Measurements from ENCODE around the gene MMP20.
A peak's percentile ranks its signal among the peaks of the same experiment; 100 is the strongest.

Gene MMP20

GRCh38 chr11:102614031-102614430, 11.1 kb downstream of the MMP20 start:
- no peak for DNase-seq (ENCODE audit: extremely low spot score)
- TF ChIP-seq, protein P1, sequence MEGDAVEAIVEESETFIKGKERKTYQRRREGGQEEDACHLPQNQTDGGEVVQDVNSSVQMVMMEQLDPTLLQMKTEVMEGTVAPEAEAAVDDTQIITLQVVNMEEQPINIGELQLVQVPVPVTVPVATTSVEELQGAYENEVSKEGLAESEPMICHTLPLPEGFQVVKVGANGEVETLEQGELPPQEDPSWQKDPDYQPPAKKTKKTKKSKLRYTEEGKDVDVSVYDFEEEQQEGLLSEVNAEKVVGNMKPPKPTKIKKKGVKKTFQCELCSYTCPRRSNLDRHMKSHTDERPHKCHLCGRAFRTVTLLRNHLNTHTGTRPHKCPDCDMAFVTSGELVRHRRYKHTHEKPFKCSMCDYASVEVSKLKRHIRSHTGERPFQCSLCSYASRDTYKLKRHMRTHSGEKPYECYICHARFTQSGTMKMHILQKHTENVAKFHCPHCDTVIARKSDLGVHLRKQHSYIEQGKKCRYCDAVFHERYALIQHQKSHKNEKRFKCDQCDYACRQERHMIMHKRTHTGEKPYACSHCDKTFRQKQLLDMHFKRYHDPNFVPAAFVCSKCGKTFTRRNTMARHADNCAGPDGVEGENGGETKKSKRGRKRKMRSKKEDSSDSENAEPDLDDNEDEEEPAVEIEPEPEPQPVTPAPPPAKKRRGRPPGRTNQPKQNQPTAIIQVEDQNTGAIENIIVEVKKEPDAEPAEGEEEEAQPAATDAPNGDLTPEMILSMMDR (IDR thresholded peaks at IDR 0.05; ENCODE audit: control extremely low read depth, extremely low read depth, low read depth, missing control alignments), result no peak
- POLR2A ChIA-PET, result interaction anchor here (0.7 to 1.4 kb wide), 3 partner anchors 33 to 224 kb away, joined by 3 to 4 read pairs (median 4); no protein-coding TSS in a partner anchor
- CTCF ChIA-PET, result interaction anchor here (0.7 to 8.7 kb wide), 67 partner anchors 8 to 753 kb away, joined by 3 to 213 read pairs (median 10); partner anchors contain the start of gene MMP20

DNA sequence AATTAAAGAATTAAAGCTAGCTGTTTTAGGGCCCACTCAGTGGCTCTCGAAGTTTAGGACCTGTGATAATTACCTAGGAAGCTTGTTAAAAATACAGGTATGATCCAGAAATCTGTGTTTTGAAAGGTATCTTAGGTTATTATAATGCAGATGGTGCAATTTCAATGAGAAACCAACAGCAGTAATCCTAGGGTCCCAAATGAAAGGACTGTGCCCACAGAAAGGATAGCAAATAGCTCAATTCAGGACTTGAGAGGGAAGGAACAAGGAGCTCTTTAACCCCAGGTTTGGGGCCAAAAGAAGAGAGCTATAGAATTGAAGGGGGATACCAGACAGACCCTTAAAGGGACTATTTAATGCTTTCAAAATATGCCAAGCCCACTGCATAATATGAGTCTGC, 11.7 kb downstream of the MMP20 start:
- TF ChIP-seq, protein P1 (IDR thresholded peaks at IDR 0.05; ENCODE audit: control extremely low read depth, extremely low read depth, low read depth, missing control alignments), result no peak
- DNase-seq (ENCODE audit: extremely low spot score), result no peak
- CTCF ChIA-PET, result interaction anchor here (0.7 to 8.7 kb wide), 80 partner anchors 9 to 753 kb away, joined by 3 to 213 read pairs (median 8); partner anchors contain the start of genes MMP20 and TMEM123
- POLR2A ChIA-PET, result interaction anchor here (0.6 to 1.4 kb wide), 5 partner anchors 33 to 274 kb away, joined by 3 to 4 read pairs (median 3); no protein-coding TSS in a partner anchor

GRCh38 chr11:102611291-102611690, 13.8 kb downstream of the MMP20 start:
- CTCF ChIA-PET, result interaction anchor here (0.7 to 8.7 kb wide), 25 partner anchors 8 to 320 kb away, joined by 3 to 213 read pairs (median 8); partner anchors contain the start of gene MMP7
- peak; percentile 42 for DNase-seq (ENCODE audit: extremely low spot score)
- TF ChIP-seq, protein P1 (IDR thresholded peaks at IDR 0.05; ENCODE audit: control extremely low read depth, extremely low read depth, low read depth, missing control alignments), result peak; percentile 14
- POLR2A ChIA-PET, result interaction anchor here (0.8 kb wide), 1 partner anchor 22 kb away, joined by 3 read pairs; no protein-coding TSS in a partner anchor

DNA sequence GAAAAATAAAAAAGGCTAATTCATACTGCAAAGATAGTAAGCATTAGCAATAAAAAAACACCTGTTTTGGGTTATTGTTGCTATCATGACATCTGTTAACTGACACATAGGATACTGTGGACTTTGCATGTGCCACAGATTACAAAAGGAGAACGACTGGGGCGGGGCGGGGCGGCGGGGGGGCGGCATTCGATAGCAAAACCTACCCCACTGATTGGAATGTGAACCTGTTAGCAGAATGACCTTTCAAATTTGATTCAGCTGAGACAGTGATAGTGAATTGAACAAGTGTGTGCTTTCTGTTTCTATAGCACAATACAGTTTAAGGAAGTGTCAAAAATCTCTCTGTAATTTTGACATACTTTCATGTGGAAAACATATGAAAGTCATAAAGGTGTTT, 14.9 kb downstream of the MMP20 start:
- ChIA-PET CTCF (interaction anchor here (0.9 to 8.7 kb wide), 16 partner anchors 7 to 318 kb away, joined by 3 to 213 read pairs (median 30); no protein-coding TSS in a partner anchor), POLR2A (interaction anchor here (0.7 kb wide), 1 partner anchor 269 kb away, joined by 4 read pairs; no protein-coding TSS in a partner anchor)
- peak; percentile 31 for DNase-seq (ENCODE audit: extremely low spot score)
- TF ChIP-seq, protein P1 (IDR thresholded peaks at IDR 0.05; ENCODE audit: control extremely low read depth, extremely low read depth, low read depth, missing control alignments), result no peak

- DNase-seq (ENCODE audit: extremely low spot score), result no peak
- ChIA-PET POLR2A (no interaction called here), CTCF (interaction anchor here (0.9 to 4.5 kb wide), 4 partner anchors 213 to 270 kb away, joined by 3 to 18 read pairs (median 4); no protein-coding TSS in a partner anchor)
- TF ChIP-seq, protein P1 (IDR thresholded peaks at IDR 0.05; ENCODE audit: control extremely low read depth, extremely low read depth, low read depth, missing control alignments), result no peak
Measured at GRCh38 chr11:102608699-102609098, 16.4 kb downstream of the MMP20 start.

DNA sequence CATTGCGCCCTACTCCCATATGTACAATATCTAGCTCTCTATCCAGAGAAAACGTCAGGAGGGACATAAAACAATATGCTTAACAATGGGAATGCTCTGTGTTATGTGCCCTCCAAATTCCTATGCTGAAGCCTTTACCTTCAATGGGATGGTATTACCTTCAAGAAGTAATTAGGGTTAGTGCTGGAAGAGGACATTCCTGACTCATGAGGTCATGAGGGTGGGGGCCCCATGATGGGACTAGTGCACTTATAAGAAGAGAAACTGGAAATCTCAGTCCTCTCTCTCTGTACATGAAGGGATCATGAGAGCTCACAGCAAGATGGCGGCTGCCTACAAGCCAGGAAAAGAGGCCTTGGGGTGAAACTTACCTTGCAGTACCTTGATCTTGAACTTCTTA, 20.3 kb downstream of the MMP20 start:
- ChIA-PET CTCF (interaction anchor here (1.0 to 5.7 kb wide), 11 partner anchors 8 to 263 kb away, joined by 3 to 58 read pairs (median 5); no protein-coding TSS in a partner anchor), POLR2A (no interaction called here)
- DNase-seq (ENCODE audit: extremely low spot score), result no peak
- TF ChIP-seq, protein P1 (IDR thresholded peaks at IDR 0.05; ENCODE audit: control extremely low read depth, extremely low read depth, low read depth, missing control alignments), result no peak
